Measurements from ENCODE around the gene MOB2.
"Not testable (repeated sequence)": the region's sequence is repeated elsewhere in the genome, so short reads cannot be mapped to it uniquely, and the experiment has no call there.

Gene MOB2

GRCh38 chr11:1439341-1439740 lies 47.2 kb downstream of the MOB2 start:
- DNase-seq = no peak

- DNase-seq = no peak
Measured at GRCh38 chr11:1438967-1439330, 47.6 kb downstream of the MOB2 start.

GRCh38 chr11:1438261-1438966 lies 48.2 kb downstream of the MOB2 start:
- no peak for DNase-seq

GRCh38 chr11:1437500-1437899 lies 49.1 kb downstream of the MOB2 start:
- DNase-seq = no peak

GRCh38 chr11:1436468-1437039 lies 50.0 kb downstream of the MOB2 start:
- DNase-seq = no peak

- no peak for DNase-seq
Measured at GRCh38 chr11:1435820-1436467, 50.6 kb downstream of the MOB2 start.

- not testable (repeated sequence) for DNase-seq
Measured at GRCh38 chr11:1435479-1435819, 51.1 kb downstream of the MOB2 start.

- no peak for DNase-seq
Measured at GRCh38 chr11:1433977-1434640, 52.5 kb downstream of the MOB2 start.

GRCh38 chr11:1433568-1433967 lies 53.0 kb downstream of the MOB2 start:
- no peak for DNase-seq

- no peak for DNase-seq
Measured at GRCh38 chr11:1428762-1429316, 57.7 kb downstream of the MOB2 start.

- DNase-seq = no peak
Measured at GRCh38 chr11:1425439-1425838, 61.1 kb downstream of the MOB2 start.

GRCh38 chr11:1425006-1425405 lies 61.6 kb downstream of the MOB2 start:
- DNase-seq = no peak

- not testable (repeated sequence) for DNase-seq
Measured at GRCh38 chr11:1423406-1423805, 63.2 kb downstream of the MOB2 start.

- no peak for DNase-seq
Measured at GRCh38 chr11:1422981-1423380, 63.6 kb downstream of the MOB2 start.

GRCh38 chr11:1422481-1422880 lies 64.1 kb downstream of the MOB2 start:
- DNase-seq = no peak

GRCh38 chr11:1421291-1421690 lies 65.3 kb downstream of the MOB2 start:
- no peak for DNase-seq

GRCh38 chr11:1419811-1420210 lies 66.8 kb downstream of the MOB2 start:
- no peak for DNase-seq

All from stimulated activated CD4-positive, alpha-beta T cell treated with anti-CD3 and anti-CD28 coated beads, Interleukin-2, amount 100 ng/mL, for 24 hours (primary cell).